ENCODE data around the gene WDR73. TPM values are rescaled to one million over a fixed set of nuclear protein-coding genes. Genes with fewer than 3 reads are reported as not detected.

The WDR73 gene
- total RNA-seq, 1 experiment from 2014 or later: 35.6 TPM

GRCh38 chr15:84594617-84595290 is 59.3 kb downstream of the WDR73 start:
- Histone ChIP-seq H3K9me3 (ENCODE audit: control insufficient read depth in 1 of 2, insufficient read depth in 1 of 2, low read depth in 1 of 2, low read length in 2 of 2) (no peaks in the 10 kb centered on the region), H3K4me2 (ENCODE audit: low read length) (no peak overlapping the region), H3K4me3 (replicated peaks in 1 of 2; ENCODE audit: low read depth in 1 of 2, low read length in 2 of 2) (no peak overlapping the region), H3K4me1 (ENCODE audit: control insufficient read depth in 1 of 2, insufficient read depth in 2 of 2, low read length in 2 of 2) (peaks cover 0 to 3% of the 10 kb centered on the region in 2 experiments; a peak in 2 of 4 replicates), H2AFZ (ENCODE audit: low read depth, low read length, poor library complexity, severe bottlenecking) (no peak overlapping the region), H3K27me3 (ENCODE audit: insufficient read depth, low read length) (no peaks in the 10 kb centered on the region), H3K9me2 (ENCODE audit: insufficient read depth) (no peaks in the 10 kb centered on the region), H4K20me1 (ENCODE audit: insufficient read depth) (no peaks in the 10 kb centered on the region), H3K9ac (ENCODE audit: low read length) (no peak overlapping the region), H3K36me3 (ENCODE audit: control insufficient read depth in 1 of 2, insufficient read depth in 2 of 2, low read length in 2 of 2) (no peaks in the 10 kb centered on the region), H3K27ac (ENCODE audit: low read depth, low read length) (no peak overlapping the region), H3K79me2 (ENCODE audit: insufficient read depth, low read length) (no peaks in the 10 kb centered on the region)
- BruUV-seq (replicated peaks): no TSS peak
- intact Hi-C loops (cut with micrococcal nuclease): loop anchor here (5.0 to 10.0 kb wide), 3 partner anchors 38 to 453 kb away; no protein-coding TSS in a partner anchor
- POLR2A ChIA-PET: no interaction called here
- RAD21 ChIA-PET (ENCODE audit: low non-redundant PET in 1 of 2, low total read pairs in 2 of 2, uncharacterized antibody in 2 of 2, unreplicated experiment in 2 of 2): no interaction called here
- CTCF ChIA-PET: no interaction called here
- no peak for TF ChIP-seq ELF1 (IDR thresholded peaks at IDR 0.05; ENCODE audit: borderline replicate concordance, low read depth)
- no peak for TF ChIP-seq SIN3A (IDR thresholded peaks at IDR 0.05; ENCODE audit: low read depth)
- TF ChIP-seq ZBTB33 (IDR thresholded peaks at IDR 0.05; ENCODE audit: extremely low read depth, insufficient replicate concordance, low read length): no peak
- no peak for TF ChIP-seq ZNF274 (IDR thresholded peaks at IDR 0.05; ENCODE audit: low read depth, low read length)
- TF ChIP-seq SRF (IDR thresholded peaks at IDR 0.05; ENCODE audit: low read depth): no peak
- TF ChIP-seq RAD21 (IDR thresholded peaks at IDR 0.05; ENCODE audit: low read depth): no peak
- TF ChIP-seq REST (IDR thresholded peaks at IDR 0.05; ENCODE audit: low read depth): no peak
- TF ChIP-seq ZFX (IDR thresholded peaks at IDR 0.05): no peak
- no peak for TF ChIP-seq TCF7L2 (IDR thresholded peaks at IDR 0.05; ENCODE audit: borderline replicate concordance, extremely low read depth, insufficient read depth, insufficient read length)
- no peak for TF ChIP-seq MAX (IDR thresholded peaks at IDR 0.05)
- TF ChIP-seq FOSL1 (IDR thresholded peaks at IDR 0.05; ENCODE audit: low read depth): no peak
- no peak for TF ChIP-seq EZH2phosphoT487 (IDR thresholded peaks at IDR 0.05; ENCODE audit: borderline replicate concordance)
- no peak for TF ChIP-seq YY1 (IDR thresholded peaks at IDR 0.05; ENCODE audit: extremely low read depth, insufficient replicate concordance, low read depth, low read length)
- TF ChIP-seq EGR1 (IDR thresholded peaks at IDR 0.05; ENCODE audit: low read depth): no peak
- no peak for TF ChIP-seq POLR2AphosphoS5 (IDR thresholded peaks at IDR 0.05; ENCODE audit: low read depth, low read length)
- TF ChIP-seq JUND (IDR thresholded peaks at IDR 0.05): no peak
- DNase-seq (ENCODE audit: low read depth, low spot score) (no peak), ATAC-seq (no peak)
